Lung (tissue), 12 donors: ENCODE measurements around the gene PLEKHH1. TPM values are rescaled to one million over a fixed set of nuclear protein-coding genes. Genes with fewer than 3 reads are reported as not detected.
"Not testable (repeated sequence)": the region's sequence is repeated elsewhere in the genome, so short reads cannot be mapped to it uniquely, and the experiment has no call there.

ENCODE experiments used
- ATAC-seq: fragments of 200-7000 bp; cut with Tn5 transposase; one replicate; pipeline ENCODE4 v1.9.1; 2020; ENCODE audit warnings: moderate number of reproducible peaks; ENCODE audit not compliant: insufficient read depth, low FRiP score
- DNase-seq, 3 donors: peaks; one replicate each; pipeline ENCODE4 v3.0.0-alpha.2; 2013 to 2017
- H3K27ac ChIP-seq, 2 donors: one replicate each; pipeline ENCODE4 v1.5.1; 2013; ENCODE audit warnings: mild to moderate bottlenecking in 2 of 2, moderate library complexity in 2 of 2, control low read depth in 1 of 2, inconsistent platforms in 1 of 2, low read depth in 1 of 2, low read length in 1 of 2
- H3K27me3 ChIP-seq, 3 donors: one replicate each; pipeline ENCODE4 v1.5.1; 2013; ENCODE audit warnings: low read length in 2 of 3; ENCODE audit not compliant: control insufficient read depth in 3 of 3, insufficient read depth in 3 of 3
- H3K36me3 ChIP-seq, 4 donors: one replicate each; pipeline ENCODE4 v1.5.1; 2013; ENCODE audit warnings: low read length in 4 of 4, mild to moderate bottlenecking in 1 of 4, moderate library complexity in 1 of 4; ENCODE audit not compliant: control insufficient read depth in 4 of 4, insufficient read depth in 4 of 4
- H3K4me1 ChIP-seq, 5 donors: one replicate each; pipeline ENCODE4 v1.5.1; 2013; ENCODE audit warnings: low read length in 5 of 5, mild to moderate bottlenecking in 2 of 5, moderate library complexity in 1 of 5; ENCODE audit not compliant: control insufficient read depth in 5 of 5, insufficient read depth in 5 of 5
- H3K4me3 ChIP-seq: one replicate; pipeline ENCODE4 v1.5.1; 2013; ENCODE audit warnings: mild to moderate bottlenecking, control low read depth, moderate library complexity
- H3K9ac ChIP-seq, 2 donors: one replicate each; pipeline ENCODE4 v1.5.1; 2013; ENCODE audit warnings: low read length in 2 of 2, control low read depth in 1 of 2; ENCODE audit not compliant: insufficient read depth in 1 of 2
- H3K9me3 ChIP-seq, 4 donors: one replicate each; pipeline ENCODE4 v1.5.1; 2013; ENCODE audit warnings: low read length in 3 of 4, mild to moderate bottlenecking in 1 of 4, moderate library complexity in 1 of 4; ENCODE audit not compliant: control insufficient read depth in 4 of 4, insufficient read depth in 3 of 4
- CTCF ChIP-seq: IDR thresholded peaks from 2 replicates; pipeline ENCODE4 v1.5.1; 2012; ENCODE audit warnings: mild to moderate bottlenecking; ENCODE audit errors: control extremely low read depth, extremely low read depth
- WGBS, 2 donors: extraction: QIAGEN DNeasy Blood & Tissue Kit; methylation state at CpG; one replicate each; pipeline ENCODE4 v1.1.7; 2013; 5-methylcytosine and 5-hydroxymethylcytosine counted together
- polyA plus RNA-seq, 2 donors: library from polyadenylated mRNA; stranded (reverse); fragments of 200-250 nt; gene quantifications; one replicate each; pipeline ENCODE4 v1.2.1, GENCODE V29; 2013
- total RNA-seq, 2 donors: library from RNA; depleted of rRNA in 1 of 2; stranded (reverse); fragments of >200 nt in 1 of 2; gene quantifications; one replicate each; pipeline ENCODE4 v1.2.1, GENCODE V29; 2014 to 2021
- donor health status: control.
- donor health status: control.
- donor health status: Bipolar disorder and iron deficiency.
- donor health status: healthy.
- donor health status: DM: yes; HTN: yes; CAD: no.

PLEKHH1 gene
- total and polyA plus RNA-seq, 4 donors, result 0.80 to 9.3 (median 2.9) TPM

GRCh38 chr14:67623114-67623513 lies 90.0 kb downstream of the PLEKHH1 start:
- no peak overlapping the region for H3K4me3 ChIP-seq
- H3K9ac ChIP-seq, result no peak overlapping the region
- H3K4me1 ChIP-seq, result peaks cover 0 to 5% (median 0%) of the 10 kb centered on the region in 5 donors
- H3K36me3 ChIP-seq, result no peaks in the 10 kb centered on the region
- H3K27ac ChIP-seq, result peak overlapping the region in 1 of 2 donors; percentile 52
- H3K9me3 ChIP-seq, result no peaks in the 10 kb centered on the region
- DNase-seq, result peak in 1 of 3 donors; percentile 31
- no peak for ATAC-seq
- peaks cover 0 to 4% (median 3%) of the 10 kb centered on the region in 3 donors for H3K27me3 ChIP-seq
- TF ChIP-seq CTCF, result no peak
- 3 to 13% methylated on average over 2 of the region's 2 CpGs for WGBS, 2 donors

- not testable (repeated sequence) for H3K27ac ChIP-seq
These were observed 93.0 kb downstream of the PLEKHH1 start for GRCh38 chr14:67626131-67626530.

GRCh38 chr14:67627519-67627918 lies 94.4 kb downstream of the PLEKHH1 start:
- no peaks in the 10 kb centered on the region for H3K9me3 ChIP-seq
- DNase-seq (no peak), ATAC-seq (no peak)
- H3K9ac ChIP-seq, result no peak overlapping the region
- no peak for TF ChIP-seq CTCF
- H3K36me3 ChIP-seq, result no peaks in the 10 kb centered on the region
- H3K27me3 ChIP-seq, result no peaks in the 10 kb centered on the region
- H3K4me1 ChIP-seq, result peaks cover 0 to 2% (median 0%) of the 10 kb centered on the region in 5 donors
- no peak overlapping the region for H3K4me3 ChIP-seq
- no peak overlapping the region for H3K27ac ChIP-seq

More at GRCh38 chr14:67626131-67626530, 93.0 kb downstream of the PLEKHH1 start:
- not testable (repeated sequence) for H3K36me3 ChIP-seq, ATAC-seq, DNase-seq, H3K9ac ChIP-seq, H3K4me3 ChIP-seq, H3K9me3 ChIP-seq, H3K4me1 ChIP-seq, H3K27me3 ChIP-seq
- WGBS, 2 donors, result 76 to 94% methylated on average over 1 of the region's 1 CpG

GRCh38 chr14:67630186-67630585 lies 97.1 kb downstream of the PLEKHH1 start:
- 88 to 93% methylated on average over 4 of the region's 4 CpGs for WGBS, 2 donors
- no peak overlapping the region for H3K27ac ChIP-seq
- DNase-seq (no peak), ATAC-seq (no peak)
- peaks cover 0 to 2% (median 0%) of the 10 kb centered on the region in 5 donors for H3K4me1 ChIP-seq
- no peak for TF ChIP-seq CTCF
- no peak overlapping the region for H3K4me3 ChIP-seq
- H3K9me3 ChIP-seq, result no peaks in the 10 kb centered on the region
- no peaks in the 10 kb centered on the region for H3K27me3 ChIP-seq
- H3K9ac ChIP-seq, result no peak overlapping the region
- no peaks in the 10 kb centered on the region for H3K36me3 ChIP-seq
